Measurements from ENCODE around the gene DCBLD2. TPM values are rescaled to one million over a fixed set of nuclear protein-coding genes. Genes with fewer than 3 reads are reported as not detected.

Gene DCBLD2
- total RNA-seq, 1 experiment from 2014 or later, result 33.6 TPM

DNA sequence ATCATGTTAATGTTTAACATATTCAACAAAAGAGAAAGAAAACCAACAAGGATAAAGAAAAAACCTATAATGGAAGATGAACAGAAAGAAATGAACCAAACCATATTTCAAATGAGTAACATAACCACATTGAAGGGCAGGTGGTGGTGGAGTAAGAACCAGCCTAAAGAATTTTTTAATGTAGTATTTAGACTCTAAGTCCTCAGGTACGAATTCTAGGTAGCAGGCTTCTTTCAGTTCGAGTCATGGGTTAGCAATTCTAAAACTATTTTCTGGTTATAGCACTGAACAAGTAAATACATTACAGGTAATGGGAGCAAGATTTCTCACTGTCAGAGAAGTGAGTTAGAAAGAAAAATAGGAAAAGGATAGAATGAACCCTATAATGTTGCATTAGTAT lies 24.4 kb downstream of the DCBLD2 start:
- no peaks in the 10 kb centered on the region for H3K9me3 ChIP-seq (ENCODE audit: low read depth, low read length, poor library complexity, severe bottlenecking)
- no peak overlapping the region for H3K27ac ChIP-seq (ENCODE audit: low read depth, low read length, poor library complexity, severe bottlenecking)
- TF ChIP-seq, protein P1, sequence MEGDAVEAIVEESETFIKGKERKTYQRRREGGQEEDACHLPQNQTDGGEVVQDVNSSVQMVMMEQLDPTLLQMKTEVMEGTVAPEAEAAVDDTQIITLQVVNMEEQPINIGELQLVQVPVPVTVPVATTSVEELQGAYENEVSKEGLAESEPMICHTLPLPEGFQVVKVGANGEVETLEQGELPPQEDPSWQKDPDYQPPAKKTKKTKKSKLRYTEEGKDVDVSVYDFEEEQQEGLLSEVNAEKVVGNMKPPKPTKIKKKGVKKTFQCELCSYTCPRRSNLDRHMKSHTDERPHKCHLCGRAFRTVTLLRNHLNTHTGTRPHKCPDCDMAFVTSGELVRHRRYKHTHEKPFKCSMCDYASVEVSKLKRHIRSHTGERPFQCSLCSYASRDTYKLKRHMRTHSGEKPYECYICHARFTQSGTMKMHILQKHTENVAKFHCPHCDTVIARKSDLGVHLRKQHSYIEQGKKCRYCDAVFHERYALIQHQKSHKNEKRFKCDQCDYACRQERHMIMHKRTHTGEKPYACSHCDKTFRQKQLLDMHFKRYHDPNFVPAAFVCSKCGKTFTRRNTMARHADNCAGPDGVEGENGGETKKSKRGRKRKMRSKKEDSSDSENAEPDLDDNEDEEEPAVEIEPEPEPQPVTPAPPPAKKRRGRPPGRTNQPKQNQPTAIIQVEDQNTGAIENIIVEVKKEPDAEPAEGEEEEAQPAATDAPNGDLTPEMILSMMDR (conservative IDR thresholded peaks at IDR 0.05; ENCODE audit: low read depth, low read length), result no peak
- TF ChIP-seq EZH2 (IDR thresholded peaks at IDR 0.05; ENCODE audit: borderline replicate concordance, low read depth, low read length, poor library complexity, severe bottlenecking), result no peak
- H3K36me3 ChIP-seq (ENCODE audit: insufficient read depth, low read length, poor library complexity, severe bottlenecking), result no peaks in the 10 kb centered on the region
- H3K4me1 ChIP-seq (ENCODE audit: insufficient read depth, low read length, poor library complexity, severe bottlenecking), result no peaks in the 10 kb centered on the region
- CTCF ChIA-PET, result no interaction called here
- no peak overlapping the region for H3K4me3 ChIP-seq (ENCODE audit: low read depth, low read length, poor library complexity, severe bottlenecking)
- POLR2A ChIA-PET (ENCODE audit: low non-redundant PET), result no interaction called here
- no TSS peak for BruUV-seq (replicated peaks)
- no peak for DNase-seq (ENCODE audit: low spot score)
- intact Hi-C loops (cut with micrococcal nuclease; ENCODE audit: unreplicated experiment), result no loop called here
- H3K27me3 ChIP-seq (replicated peaks; ENCODE audit: insufficient read depth, low read depth, low read length, poor library complexity), result no peaks in the 10 kb centered on the region

DNA sequence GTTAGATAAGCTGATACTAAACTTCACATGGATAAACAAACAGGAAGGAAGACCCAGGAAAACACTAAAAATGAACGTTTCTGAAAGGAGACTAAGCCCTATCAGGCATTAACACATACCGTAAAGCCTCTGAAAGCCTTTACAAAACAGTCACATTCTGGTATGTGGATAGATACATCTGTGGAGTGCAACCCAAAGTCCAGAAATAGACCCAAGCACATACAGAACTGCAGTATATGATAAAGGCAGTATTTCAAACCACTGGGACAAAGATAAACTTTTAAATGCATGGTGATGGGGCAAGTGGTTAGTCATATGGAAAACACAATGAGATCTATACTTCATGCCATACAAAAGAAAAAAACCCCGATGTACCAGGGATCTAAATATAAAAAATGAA lies 26.0 kb downstream of the DCBLD2 start:
- Histone ChIP-seq H3K27me3 (replicated peaks; ENCODE audit: insufficient read depth, low read depth, low read length, poor library complexity) (no peaks in the 10 kb centered on the region), H3K36me3 (ENCODE audit: insufficient read depth, low read length, poor library complexity, severe bottlenecking) (no peaks in the 10 kb centered on the region), H3K27ac (ENCODE audit: low read depth, low read length, poor library complexity, severe bottlenecking) (no peak overlapping the region), H3K9me3 (ENCODE audit: low read depth, low read length, poor library complexity, severe bottlenecking) (no peaks in the 10 kb centered on the region), H3K4me1 (ENCODE audit: insufficient read depth, low read length, poor library complexity, severe bottlenecking) (no peaks in the 10 kb centered on the region), H3K4me3 (ENCODE audit: low read depth, low read length, poor library complexity, severe bottlenecking) (no peak overlapping the region)
- ChIA-PET POLR2A (ENCODE audit: low non-redundant PET) (no interaction called here), CTCF (no interaction called here)
- BruUV-seq (replicated peaks), result no TSS peak
- DNase-seq (ENCODE audit: low spot score), result no peak
- intact Hi-C loops (cut with micrococcal nuclease; ENCODE audit: unreplicated experiment), result no loop called here
- TF ChIP-seq, protein P1 (conservative IDR thresholded peaks at IDR 0.05; ENCODE audit: low read depth, low read length), result no peak
- TF ChIP-seq EZH2 (IDR thresholded peaks at IDR 0.05; ENCODE audit: borderline replicate concordance, low read depth, low read length, poor library complexity, severe bottlenecking), result no peak

DNA sequence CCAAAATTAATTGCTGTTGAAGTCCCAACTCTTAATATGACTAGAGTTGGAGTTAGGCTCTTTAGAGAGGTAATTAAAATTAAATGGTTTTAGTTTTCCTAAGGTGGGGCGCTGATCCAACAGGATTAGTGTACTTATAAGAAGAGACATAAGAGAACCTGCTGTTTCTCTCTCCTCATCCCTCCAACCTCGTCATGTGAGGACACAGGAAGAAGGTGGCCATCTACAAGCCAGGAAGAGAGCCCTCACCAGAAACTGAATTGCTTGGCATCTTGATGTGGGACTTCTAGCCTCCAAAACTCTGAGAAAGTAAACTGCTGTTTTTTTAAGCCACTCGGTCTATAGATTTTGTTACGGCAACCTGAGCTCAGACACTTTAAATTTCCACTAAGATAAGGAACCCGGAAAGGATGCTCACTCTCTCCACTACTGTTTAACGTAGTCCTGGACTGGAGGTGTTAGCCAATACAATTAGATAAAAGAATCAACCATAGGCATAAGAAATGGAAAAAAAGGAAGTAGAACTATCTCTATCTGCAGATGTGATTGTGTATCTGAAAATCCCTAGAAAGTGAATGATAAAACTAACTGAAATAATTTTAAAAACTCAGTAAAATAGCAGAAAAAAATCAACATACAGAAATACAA lies 26.8 kb downstream of the DCBLD2 start:
- ChIA-PET POLR2A (ENCODE audit: low non-redundant PET) (no interaction called here), CTCF (no interaction called here)
- Histone ChIP-seq H3K9me3 (ENCODE audit: low read depth, low read length, poor library complexity, severe bottlenecking) (no peaks in the 10 kb centered on the region), H3K27me3 (replicated peaks; ENCODE audit: insufficient read depth, low read depth, low read length, poor library complexity) (no peaks in the 10 kb centered on the region), H3K4me1 (ENCODE audit: insufficient read depth, low read length, poor library complexity, severe bottlenecking) (no peaks in the 10 kb centered on the region), H3K36me3 (ENCODE audit: insufficient read depth, low read length, poor library complexity, severe bottlenecking) (no peaks in the 10 kb centered on the region), H3K27ac (ENCODE audit: low read depth, low read length, poor library complexity, severe bottlenecking) (no peak overlapping the region), H3K4me3 (ENCODE audit: low read depth, low read length, poor library complexity, severe bottlenecking) (no peak overlapping the region)
- no TSS peak for BruUV-seq (replicated peaks)
- no peak for TF ChIP-seq EZH2 (IDR thresholded peaks at IDR 0.05; ENCODE audit: borderline replicate concordance, low read depth, low read length, poor library complexity, severe bottlenecking)
- TF ChIP-seq, protein P1 (conservative IDR thresholded peaks at IDR 0.05; ENCODE audit: low read depth, low read length), result no peak
- DNase-seq (ENCODE audit: low spot score), result no peak
- intact Hi-C loops (cut with micrococcal nuclease; ENCODE audit: unreplicated experiment), result no loop called here
